ENCODE data around the gene PLAC1. TPM values are rescaled to one million over a fixed set of nuclear protein-coding genes. Genes with fewer than 3 reads are reported as not detected.
A peak's percentile ranks its signal among the peaks of the same experiment; 100 is the strongest.

PLAC1 gene
- 0.58 TPM for polyA plus RNA-seq (2013, experiment 1 of 2; ENCODE audit: insufficient read length)
- polyA plus RNA-seq (2013, experiment 2 of 2; ENCODE audit: insufficient read length): 0.58 TPM

- DNase-seq: no peak
These were observed at the start of gene PLAC1 for GRCh38 chrX:134658002-134658759. TSS of gene PLAC1 (minus strand) at chrX:134658471. CDS start at chrX:134566682, 91,789 bp downstream.

GRCh38 chrX:134706138-134706537 lies 47.9 kb upstream of the PLAC1 start:
- DNase-seq: no peak

- DNase-seq: no peak
These were observed 37.7 kb upstream of the PLAC1 start for GRCh38 chrX:134695999-134696398.

- no peak for DNase-seq
These were observed 36.4 kb upstream of the PLAC1 start for GRCh38 chrX:134694333-134695322.

- no peak for DNase-seq
These were observed 35.4 kb upstream of the PLAC1 start for GRCh38 chrX:134693644-134694043.

- peak; percentile 83 for DNase-seq
These were observed 34.7 kb upstream of the PLAC1 start for GRCh38 chrX:134692990-134693389.

GRCh38 chrX:134692233-134692632 lies 34.0 kb upstream of the PLAC1 start:
- no peak for DNase-seq

- DNase-seq: no peak
These were observed 33.2 kb upstream of the PLAC1 start for GRCh38 chrX:134691453-134691852.

- no peak for DNase-seq
These were observed 30.6 kb upstream of the PLAC1 start for GRCh38 chrX:134688839-134689238.

- no peak for DNase-seq
These were observed 30.0 kb upstream of the PLAC1 start for GRCh38 chrX:134688031-134688823.

- DNase-seq: peak; percentile 70
These were observed 27.4 kb upstream of the PLAC1 start for GRCh38 chrX:134685668-134686067.

GRCh38 chrX:134684956-134685355 lies 26.7 kb upstream of the PLAC1 start:
- DNase-seq: no peak

- DNase-seq: no peak
These were observed 25.2 kb upstream of the PLAC1 start for GRCh38 chrX:134683351-134684005.

GRCh38 chrX:134682081-134682480 lies 23.8 kb upstream of the PLAC1 start:
- no peak for DNase-seq

GRCh38 chrX:134679644-134680043 lies 21.4 kb upstream of the PLAC1 start:
- no peak for DNase-seq

- peak; percentile 48 for DNase-seq
These were observed 20.9 kb upstream of the PLAC1 start for GRCh38 chrX:134679221-134679620.

- DNase-seq: no peak
These were observed 19.1 kb upstream of the PLAC1 start for GRCh38 chrX:134677332-134677731.

- peak; percentile 75 for DNase-seq
These were observed 18.2 kb upstream of the PLAC1 start for GRCh38 chrX:134676436-134676835.

GRCh38 chrX:134673123-134673522 lies 14.9 kb upstream of the PLAC1 start:
- no peak for DNase-seq

- DNase-seq: no peak
These were observed 13.8 kb upstream of the PLAC1 start for GRCh38 chrX:134672101-134672500.

GRCh38 chrX:134671294-134671693 lies 13.0 kb upstream of the PLAC1 start:
- no peak for DNase-seq

Measured in fibroblast of skin of scalp (primary cell).